HUDEP-2 (cell line): Measurements from ENCODE around the gene CEBPA.

Source experiments
- DNase-seq, 76 experiments: peaks; one replicate each; lab custom pipeline; 2025; ENCODE audit not compliant: unreplicated experiment in 76 of 76; lab: John Stamatoyannopoulos, UW

The CEBPA gene

DNA sequence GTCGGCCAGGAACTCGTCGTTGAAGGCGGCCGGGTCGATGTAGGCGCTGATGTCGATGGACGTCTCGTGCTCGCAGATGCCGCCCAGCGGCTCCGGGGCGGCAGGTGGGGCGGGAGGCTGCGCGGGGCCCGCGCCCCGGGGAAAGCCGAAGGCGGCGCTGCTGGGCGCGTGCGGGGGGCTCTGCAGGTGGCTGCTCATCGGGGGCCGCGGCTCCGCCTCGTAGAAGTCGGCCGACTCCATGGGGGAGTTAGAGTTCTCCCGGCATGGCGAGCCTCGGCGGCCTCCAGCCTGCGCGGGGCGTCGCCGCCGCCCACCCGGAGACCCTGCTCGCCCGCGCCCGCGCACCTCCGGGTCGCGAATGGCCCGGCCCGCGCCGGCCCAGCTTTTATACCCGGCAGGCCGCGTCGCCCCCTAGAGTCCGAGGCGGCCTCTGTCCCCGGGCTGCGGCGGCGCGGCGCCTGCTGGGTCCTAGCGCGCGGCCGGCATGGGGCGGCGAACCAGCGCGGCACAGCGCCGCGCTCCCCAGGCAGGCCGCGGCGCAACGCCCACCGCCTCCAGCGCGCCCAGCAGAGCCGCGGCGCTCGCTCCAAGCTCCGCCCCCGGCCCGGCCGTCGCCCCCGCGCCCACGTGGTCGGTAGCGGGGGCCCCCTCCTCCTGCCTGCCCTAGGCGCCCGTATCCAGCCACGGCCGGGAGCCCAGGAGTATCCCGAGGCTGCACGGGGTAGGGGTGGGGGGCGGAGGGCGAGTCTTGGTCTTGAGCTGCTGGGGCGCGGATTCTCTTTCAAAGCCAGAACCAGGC, at the start of gene CEBPA:
Gene CEBPA (minus strand): TSS at position 360 of the 799 bp plus-strand sequence. CDS start 120 bp downstream, at position 240.
- DNase-seq, result peak in 56 of 76 experiments; percentile 14 to 82 (median 55)

DNA sequence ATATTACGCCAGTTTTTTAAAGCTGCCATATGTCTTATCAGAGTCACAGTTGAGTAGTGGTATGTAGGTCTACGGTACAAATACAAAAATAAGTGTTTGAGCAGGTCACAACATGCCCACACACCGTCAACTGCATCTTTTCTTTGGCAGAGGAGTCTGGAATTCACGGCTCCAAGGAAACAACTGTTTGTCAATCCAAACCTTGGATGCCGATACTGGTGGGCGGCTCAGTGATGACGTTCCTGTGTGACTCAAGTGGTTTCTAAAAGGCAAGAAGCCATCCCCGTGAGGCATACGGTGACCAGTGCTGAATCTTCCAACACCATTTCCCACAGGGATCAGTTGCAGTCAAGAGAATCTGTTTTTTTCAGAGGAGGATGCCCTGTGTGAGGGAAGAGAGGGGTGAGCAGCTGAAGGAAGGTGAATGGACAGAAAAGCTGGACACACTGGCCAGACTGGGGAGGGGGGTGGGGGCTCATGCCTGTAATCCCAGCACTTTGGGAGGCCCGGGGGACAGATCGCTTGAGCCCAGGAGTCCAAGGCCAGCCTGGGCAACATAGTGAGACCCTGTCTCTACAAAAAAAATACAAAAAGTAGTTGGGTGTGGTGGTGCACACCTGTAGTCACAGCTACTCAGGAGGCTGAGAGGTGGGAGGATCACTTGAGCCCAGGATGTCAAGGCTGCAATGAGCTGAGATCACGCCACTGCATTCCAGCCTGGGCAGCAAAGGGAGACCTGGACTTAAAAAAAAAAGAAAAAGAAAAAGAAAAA, 48.4 kb upstream of the CEBPA start:
- no peak for DNase-seq

DNA sequence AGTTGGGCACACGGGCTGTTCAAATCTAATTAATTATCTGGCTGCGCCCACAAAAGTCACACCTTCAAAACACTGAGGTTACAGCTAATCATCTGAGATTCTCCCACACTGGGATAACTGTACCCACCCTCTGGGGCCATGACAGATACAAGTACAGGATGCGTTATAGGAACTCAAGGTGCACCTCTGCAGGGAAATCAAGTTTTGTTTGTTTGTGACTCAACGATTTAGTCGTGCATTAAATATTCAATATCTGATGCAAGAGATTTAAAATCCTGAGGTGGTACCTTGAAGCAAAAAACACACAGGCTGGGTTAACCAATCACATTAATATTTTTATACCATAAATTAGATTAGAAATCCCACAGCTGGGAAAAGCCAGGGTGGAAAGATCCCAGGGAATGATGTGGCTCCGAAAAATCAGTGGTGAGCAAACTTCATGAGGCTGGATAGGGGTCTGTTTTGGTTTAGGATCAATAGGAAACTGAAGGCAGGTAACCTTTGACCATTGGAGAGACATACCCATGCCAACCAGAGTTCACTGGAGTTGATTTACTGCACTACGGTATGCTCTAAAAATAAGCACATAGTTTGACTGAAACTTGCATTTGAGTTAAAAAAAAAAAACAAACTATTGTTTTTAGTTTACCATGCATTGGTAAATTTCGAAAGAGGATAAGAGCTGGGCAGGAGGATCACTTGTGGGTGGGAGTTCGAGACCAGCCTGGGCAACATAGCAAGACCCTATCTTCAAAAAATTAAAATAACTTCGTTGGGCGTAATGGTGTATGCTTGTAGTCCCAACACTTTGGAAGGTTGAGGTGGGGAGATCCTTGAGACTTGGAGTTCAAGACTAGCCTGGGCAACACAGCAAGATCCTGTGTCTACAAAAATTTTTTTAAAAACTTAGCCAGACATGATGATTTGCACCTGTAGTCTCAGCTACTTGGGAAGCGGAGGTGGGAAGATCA, 47.3 kb upstream of the CEBPA start:
- DNase-seq, result no peak

DNA sequence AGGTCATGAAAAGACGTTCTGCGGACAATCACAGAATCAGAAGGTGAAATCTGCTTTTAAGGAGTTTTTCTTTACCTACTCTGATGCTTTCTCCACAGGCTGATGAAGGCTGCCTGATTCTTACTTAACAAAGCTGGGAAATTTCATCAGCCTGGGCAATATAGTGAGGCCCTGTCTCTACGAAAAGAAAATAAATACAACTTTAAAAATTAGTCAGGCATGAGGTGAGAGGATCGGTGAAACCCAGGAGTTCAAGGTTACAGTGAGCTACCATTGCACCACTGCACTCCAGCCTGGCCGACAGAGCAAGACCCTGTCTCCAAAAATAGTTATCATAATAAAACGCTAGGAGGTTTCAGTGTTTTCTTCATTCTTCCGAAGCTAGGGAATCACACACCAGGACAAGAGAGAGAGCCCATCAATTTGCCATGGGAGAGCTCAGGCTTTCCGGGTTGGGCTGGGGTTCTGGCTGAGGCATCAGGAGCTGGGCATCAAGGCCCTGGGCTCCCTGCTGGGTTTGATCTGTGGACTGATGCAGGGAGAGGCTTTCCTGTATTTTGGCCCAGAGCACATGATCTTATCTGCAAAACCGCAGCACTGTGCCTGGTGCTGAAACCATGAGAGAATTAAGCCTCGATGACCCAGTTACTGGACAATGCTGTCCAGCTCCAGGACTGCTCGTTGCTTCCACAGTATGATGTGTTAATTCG, 46.1 kb upstream of the CEBPA start:
- no peak for DNase-seq

DNA sequence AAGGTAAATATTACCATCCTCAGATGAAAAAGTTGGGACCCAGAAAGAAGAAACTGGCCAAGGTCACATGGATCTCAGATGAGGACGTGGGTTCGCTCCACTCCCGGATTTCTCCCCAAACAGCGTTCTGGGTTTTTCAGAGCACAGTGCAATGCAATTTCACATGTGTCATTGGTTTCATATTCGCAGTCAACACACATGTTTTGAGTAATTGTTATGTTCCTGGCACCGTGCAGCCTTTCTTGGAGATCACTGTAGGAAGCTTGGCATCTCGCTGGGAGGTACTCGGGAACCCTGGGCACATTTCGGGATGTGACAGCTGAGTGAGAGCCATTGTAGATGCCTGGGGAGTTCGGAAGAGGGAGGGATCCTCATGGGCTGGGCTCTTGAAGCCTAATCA, 45.0 kb upstream of the CEBPA start:
- no peak for DNase-seq

DNA sequence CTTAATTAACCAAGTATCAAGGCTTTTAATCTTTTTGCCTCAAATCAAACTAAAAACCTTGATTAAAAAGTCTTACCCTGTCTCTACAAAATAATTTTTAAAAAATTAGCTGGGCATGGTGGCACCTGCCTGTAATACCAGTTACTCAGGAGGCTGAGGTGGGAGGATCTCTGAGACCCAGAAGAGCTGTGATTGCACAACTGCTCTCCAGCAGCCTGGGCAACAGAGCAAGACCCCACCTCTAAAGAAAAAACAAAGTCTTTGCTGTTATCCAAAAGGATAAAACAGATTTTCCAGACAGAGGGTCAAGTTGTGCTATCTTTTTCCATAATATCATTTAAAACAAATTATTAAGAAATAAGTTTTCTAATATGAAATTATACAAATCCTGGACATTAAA, 44.3 kb upstream of the CEBPA start:
- no peak for DNase-seq

DNA sequence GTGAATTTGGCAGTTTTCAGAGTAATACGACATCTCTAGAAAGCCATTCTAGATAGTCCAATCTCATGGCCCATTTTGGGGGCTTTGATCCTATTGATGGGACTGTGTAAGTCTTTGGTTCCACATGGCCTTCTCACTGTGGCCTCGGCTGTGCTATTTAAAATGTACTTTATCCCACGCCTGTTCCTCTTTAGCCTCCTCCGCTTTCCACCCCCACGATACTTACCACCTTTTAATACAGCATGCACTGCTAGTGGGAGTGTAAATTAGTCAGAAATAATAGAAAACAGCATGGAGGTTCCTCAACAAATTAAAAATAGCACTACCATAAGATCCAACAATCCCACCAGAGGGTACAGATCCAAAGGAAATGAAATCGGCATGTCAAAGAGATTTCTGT, 42.8 kb upstream of the CEBPA start:
- no peak for DNase-seq

DNA sequence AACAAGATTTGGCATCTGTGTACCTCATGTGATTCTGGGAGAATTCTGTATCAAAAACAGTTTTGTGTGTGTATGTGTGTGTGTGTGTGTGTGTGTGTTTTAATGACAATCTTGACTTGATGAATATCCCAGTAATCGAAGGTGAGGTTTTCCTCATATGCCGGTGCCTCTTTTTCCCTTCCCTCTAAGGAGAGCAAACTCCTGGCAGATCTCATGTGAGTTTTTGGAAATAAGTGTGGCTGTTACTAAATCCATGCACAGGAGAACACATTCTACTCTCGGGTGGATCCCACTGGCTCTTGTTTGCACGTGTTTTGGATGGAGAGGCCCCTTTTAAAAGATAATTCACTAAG, 42.2 kb upstream of the CEBPA start:
- no peak for DNase-seq

DNA sequence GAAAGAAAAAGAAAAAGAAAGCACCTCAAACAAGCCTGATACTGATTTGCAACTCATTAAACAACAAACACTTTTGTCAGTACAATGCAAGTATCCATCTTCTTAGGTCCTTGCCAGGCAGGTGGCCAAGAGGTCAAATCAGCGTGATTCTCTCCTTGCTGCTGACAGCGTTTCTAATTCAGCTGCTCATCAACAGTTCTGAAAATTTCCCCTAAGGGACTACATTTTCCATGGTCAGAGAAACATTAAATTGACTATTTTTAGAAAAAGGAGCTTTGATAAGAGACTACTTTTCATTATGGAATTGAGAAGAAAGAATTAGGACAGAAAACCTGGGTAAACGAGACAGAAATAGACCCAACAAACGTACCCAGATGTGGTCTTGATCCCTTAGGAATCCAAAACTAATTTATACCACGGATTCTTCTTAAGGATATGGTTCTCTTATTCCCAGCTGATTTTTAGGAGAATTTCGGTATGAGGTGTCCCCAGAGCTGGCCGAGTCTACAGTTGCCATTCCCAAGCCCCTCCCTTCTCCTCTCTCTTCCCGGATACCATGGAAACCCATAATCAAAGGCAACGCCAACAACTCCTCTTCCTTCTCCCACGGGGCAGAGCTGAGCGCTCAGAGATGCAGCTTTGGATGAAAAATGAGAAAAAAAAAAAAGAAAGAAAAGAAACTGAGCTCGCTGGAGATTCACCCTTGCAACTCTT, 41.7 kb upstream of the CEBPA start:
- no peak for DNase-seq

DNA sequence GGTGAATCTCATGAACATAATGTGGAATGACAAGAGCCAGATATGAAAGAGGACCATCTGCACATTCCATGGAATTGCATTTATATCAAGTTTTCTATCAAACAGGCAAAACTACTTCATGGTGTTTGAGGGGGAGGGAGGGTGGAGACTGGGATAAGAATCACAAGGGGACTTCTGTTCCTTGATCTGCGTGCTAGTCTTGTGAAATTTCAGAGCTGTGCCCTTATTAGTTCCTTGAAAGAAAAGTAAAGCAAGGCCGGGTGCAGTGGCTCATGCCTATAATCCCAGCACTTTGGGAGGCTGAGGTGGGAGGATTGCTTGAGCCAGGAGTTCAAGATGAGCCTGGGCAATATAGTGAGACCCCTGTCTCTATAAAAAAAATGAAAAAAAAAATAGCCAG, 41.0 kb upstream of the CEBPA start:
- no peak for DNase-seq

DNA sequence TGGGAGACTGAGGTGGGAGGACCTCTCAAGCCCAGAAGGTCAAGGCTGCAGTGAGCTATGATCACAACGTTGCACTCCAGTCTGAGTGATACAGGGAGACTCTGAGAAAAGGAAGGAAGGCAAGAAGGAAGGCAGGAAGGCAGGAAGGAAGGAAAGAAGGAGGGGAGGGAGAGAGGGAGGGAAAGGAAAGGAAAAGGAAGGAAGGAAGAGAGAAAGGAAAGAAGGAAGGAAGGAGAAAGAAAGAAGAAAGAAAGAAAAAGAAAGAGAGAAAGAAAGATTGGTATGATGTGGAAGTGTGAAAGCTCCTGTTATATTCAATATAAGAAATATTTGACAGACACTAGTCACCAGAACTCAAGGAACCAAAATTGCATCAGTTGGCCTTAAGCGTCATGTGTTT, 38.7 kb upstream of the CEBPA start:
- no peak for DNase-seq

DNA sequence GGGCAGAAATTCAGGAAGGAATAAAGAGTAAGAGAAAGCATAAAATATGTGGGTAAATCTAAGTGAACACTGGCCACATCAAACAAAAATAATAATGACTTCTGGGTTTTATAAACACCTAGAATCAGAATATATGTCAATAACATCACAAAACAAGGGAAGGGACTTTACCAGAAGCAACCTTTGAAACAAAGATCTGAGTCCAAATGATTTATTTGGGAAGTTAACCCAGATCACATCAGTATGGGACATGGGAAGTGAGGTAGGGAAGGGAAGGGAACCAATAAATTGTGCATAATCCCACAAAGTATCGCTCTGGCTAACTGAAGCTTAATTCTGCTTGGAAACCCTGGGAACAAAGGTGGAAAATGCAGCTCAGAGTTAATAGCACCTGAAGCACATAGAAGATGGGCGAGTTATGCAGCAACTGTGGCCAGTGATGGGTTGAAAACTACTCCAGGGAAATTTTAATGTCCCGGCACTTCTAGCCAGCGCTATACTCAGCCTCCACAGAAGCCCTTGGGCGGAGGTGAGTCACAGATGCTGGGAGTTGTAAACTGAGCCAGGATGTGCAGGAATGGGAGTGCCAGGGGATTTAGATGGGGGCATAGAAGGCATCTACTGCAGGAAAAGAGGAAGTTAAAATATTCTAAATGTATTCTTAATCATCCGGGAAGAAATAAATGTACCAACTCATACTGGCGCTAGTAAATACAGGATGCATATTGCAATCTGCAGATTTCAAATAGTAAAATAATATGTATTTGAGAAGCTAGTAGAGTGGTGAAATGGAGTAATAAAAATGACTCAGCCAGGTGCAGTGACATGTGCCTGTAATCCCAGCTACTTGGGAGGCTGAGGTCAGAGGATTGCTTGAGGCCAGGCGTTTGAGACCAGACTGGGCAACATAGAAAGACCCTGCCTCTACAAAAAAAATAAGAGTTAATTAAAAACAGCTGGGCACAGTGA, 37.0 kb upstream of the CEBPA start:
- no peak for DNase-seq

DNA sequence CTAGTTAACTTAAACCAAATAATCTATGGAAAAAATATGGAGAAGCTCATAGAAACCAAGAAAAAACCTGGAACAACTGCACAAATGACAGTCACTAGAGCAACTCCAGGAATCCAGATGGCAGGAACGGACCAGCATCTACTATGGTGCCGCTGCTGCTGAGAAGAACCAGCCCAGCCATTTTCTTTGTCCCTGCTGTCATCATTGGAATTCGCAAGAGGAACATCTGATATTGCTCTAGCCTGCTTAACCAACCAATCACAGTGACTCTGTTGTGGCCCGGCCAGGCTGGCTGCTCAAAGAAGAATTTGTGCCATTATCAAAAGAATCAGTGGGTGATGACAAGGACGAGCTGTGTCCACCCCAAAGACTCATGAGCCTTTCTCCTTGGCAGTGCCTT, 33.1 kb upstream of the CEBPA start:
- no peak for DNase-seq

DNA sequence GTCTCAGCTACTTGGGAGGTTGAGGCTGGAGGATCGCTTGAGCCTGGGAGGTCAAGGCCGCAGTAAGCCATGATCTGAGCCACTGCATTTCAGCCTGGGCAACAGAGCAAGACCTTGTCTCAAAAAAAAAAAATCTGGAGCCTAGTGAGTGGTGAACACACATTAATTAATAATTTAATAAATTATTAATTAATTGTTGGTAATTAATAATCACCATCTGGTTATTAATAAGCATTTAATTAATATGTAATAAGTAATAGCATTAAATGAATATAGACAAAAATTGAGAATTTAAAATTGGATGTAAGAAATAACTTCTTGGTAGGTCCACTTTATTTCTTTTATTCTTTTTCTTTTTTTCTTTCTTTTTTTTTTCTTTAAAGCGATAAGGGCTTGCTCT, 31.9 kb upstream of the CEBPA start:
- DNase-seq, result no peak

DNA sequence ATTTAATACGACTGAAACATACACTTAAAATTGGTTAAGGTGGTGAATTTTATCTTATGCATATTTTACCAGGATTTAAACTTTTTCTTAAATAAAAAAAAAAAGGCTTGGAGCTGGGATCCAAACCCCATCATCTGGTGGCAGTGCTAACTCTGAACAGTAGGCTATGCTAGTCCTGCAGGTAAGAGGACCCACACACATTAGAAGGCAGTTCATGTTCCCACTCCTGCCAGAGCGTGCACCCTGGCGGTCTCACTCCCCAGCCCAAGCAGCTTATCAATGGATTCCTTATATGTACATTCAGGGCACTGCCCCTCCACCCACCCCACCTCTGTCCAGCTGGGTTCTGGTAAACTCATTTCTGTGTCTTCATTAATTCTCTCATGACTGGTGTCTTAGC, 31.3 kb upstream of the CEBPA start:
- no peak for DNase-seq

DNA sequence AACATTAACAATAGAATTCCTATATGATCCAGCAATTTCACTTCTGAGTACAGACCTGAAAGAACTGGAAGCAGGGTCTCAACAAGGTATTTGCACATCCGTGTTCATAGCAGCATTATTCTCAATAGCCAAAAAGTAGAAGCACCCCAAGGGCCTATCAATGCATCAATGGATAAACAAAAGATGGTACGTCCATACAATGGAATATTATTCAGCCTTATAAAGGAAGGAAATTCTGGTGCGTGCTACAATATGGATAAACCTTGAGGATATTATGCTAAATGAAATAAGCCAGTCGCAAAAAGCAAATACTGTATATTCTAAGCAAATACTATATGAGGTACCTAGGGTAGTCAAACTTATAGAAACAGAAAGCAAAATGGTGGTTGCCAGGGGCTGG, 30.8 kb upstream of the CEBPA start:
- no peak for DNase-seq

DNA sequence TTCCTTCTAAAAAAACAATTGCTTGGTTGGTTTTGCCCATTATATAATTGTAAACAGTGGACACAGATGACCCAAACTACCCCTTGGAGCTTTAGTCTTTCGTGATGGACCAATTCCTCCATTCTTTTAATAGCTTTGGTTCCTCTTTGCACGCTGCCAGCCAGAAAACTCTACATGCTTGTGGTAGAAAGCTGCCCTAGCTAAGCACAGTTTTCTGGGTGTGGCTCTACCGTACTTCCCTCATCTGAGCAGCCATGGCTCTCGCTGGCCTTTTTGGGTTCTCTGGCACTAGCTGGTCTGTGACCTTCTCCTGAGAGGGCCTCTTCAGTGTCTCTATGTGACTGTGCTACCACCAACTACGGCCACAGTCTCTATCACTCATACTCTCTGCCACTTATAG, 29.9 kb upstream of the CEBPA start:
- DNase-seq, result peak in 2 of 76 experiments; percentile 5 to 9

DNA sequence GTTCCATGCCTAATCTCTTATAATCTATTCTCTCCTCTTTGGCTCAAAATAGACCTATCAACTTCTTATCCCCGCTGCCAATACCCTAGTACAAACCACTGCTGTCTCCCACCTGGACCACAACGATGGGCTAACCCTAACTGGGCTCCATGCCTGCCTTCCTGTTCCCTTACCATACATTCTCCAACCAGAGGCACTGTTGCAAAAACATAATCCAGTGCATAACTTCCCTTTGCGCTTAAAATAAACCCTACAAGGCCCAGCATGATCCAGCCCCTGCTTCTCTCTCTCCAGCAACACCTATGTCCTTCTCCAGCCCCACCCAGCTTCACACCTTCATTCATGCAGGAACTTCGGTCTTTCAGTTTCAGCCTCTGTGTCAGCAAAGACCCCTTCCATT, 27.4 kb upstream of the CEBPA start:
- DNase-seq, result no peak

DNA sequence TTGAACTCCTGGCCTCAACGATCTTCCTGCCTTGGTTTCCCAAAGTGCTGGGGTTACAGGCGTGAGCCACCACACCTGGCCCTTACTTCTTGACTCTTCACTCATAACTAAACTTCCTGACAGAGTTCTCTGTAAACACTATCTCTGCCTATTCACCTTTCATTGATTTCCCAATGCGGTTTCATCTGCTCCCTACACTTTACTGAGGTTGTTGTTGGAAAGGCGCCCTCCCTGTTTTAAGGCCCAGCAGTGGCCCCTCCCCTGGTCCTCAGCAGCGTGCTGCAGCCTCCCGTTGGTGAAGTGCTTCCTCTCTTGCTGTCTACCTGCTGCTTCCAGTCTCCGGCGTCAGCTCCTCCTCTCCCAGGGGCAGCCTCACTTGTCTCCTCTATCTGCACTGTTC, 26.7 kb upstream of the CEBPA start:
- DNase-seq, result no peak
